ENCODE measurements around the gene TOM1L2.
"Not testable (repeated sequence)": the region's sequence is repeated elsewhere in the genome, so short reads cannot be mapped to it uniquely, and the experiment has no call there.

Gene TOM1L2

GRCh38 chr17:17808200-17808599 is 164.0 kb downstream of the TOM1L2 start:
- H3K4me3 ChIP-seq (ENCODE audit: low read depth in 1 of 2, low read length in 2 of 2); H3K9me3 ChIP-seq (ENCODE audit: low read length); H3K9ac ChIP-seq (ENCODE audit: low read length); H3K27ac ChIP-seq (ENCODE audit: low read depth, low read length); H3K27me3 ChIP-seq (ENCODE audit: control insufficient read depth in 1 of 2, insufficient read depth in 2 of 2, low read length in 2 of 2): not testable (repeated sequence)
- H3K4me1 ChIP-seq (ENCODE audit: insufficient read depth, low read length) = peaks cover 15% of the 10 kb centered on the region
- H3K36me3 ChIP-seq (ENCODE audit: insufficient read depth, low read length) = peaks cover 20% of the 10 kb centered on the region

- Histone ChIP-seq H3K4me1 (ENCODE audit: insufficient read depth, low read length) (peaks cover 10% of the 10 kb centered on the region), H3K4me3 (ENCODE audit: low read depth in 1 of 2, low read length in 2 of 2) (no peak overlapping the region), H3K9me3 (ENCODE audit: low read length) (no peaks in the 10 kb centered on the region), H3K27me3 (ENCODE audit: control insufficient read depth in 1 of 2, insufficient read depth in 2 of 2, low read length in 2 of 2) (no peaks in the 10 kb centered on the region), H3K36me3 (ENCODE audit: insufficient read depth, low read length) (peaks cover 17% of the 10 kb centered on the region), H3K27ac (ENCODE audit: low read depth, low read length) (no peak overlapping the region), H3K9ac (ENCODE audit: low read length) (no peak overlapping the region)
These were observed 164.8 kb downstream of the TOM1L2 start for GRCh38 chr17:17807440-17807839.

- Histone ChIP-seq H3K27me3 (ENCODE audit: control insufficient read depth in 1 of 2, insufficient read depth in 2 of 2, low read length in 2 of 2) (no peaks in the 10 kb centered on the region), H3K9ac (ENCODE audit: low read length) (no peak overlapping the region), H3K4me3 (ENCODE audit: low read depth in 1 of 2, low read length in 2 of 2) (no peak overlapping the region), H3K9me3 (ENCODE audit: low read length) (no peaks in the 10 kb centered on the region), H3K36me3 (ENCODE audit: insufficient read depth, low read length) (peaks cover 17% of the 10 kb centered on the region), H3K27ac (ENCODE audit: low read depth, low read length) (no peak overlapping the region), H3K4me1 (ENCODE audit: insufficient read depth, low read length) (peaks cover 3% of the 10 kb centered on the region)
These were observed 165.5 kb downstream of the TOM1L2 start for GRCh38 chr17:17806611-17807274.

GRCh38 chr17:17806035-17806434 is 166.2 kb downstream of the TOM1L2 start:
- H3K9me3 ChIP-seq (ENCODE audit: low read length) = no peaks in the 10 kb centered on the region
- H3K9ac ChIP-seq (ENCODE audit: low read length) = no peak overlapping the region
- no peaks in the 10 kb centered on the region for H3K27me3 ChIP-seq (ENCODE audit: control insufficient read depth in 1 of 2, insufficient read depth in 2 of 2, low read length in 2 of 2)
- no peaks in the 10 kb centered on the region for H3K4me1 ChIP-seq (ENCODE audit: insufficient read depth, low read length)
- no peak overlapping the region for H3K27ac ChIP-seq (ENCODE audit: low read depth, low read length)
- no peak overlapping the region for H3K4me3 ChIP-seq (ENCODE audit: low read depth in 1 of 2, low read length in 2 of 2)
- peaks cover 19% of the 10 kb centered on the region for H3K36me3 ChIP-seq (ENCODE audit: insufficient read depth, low read length)

GRCh38 chr17:17805575-17805974 is 166.6 kb downstream of the TOM1L2 start:
- no peaks in the 10 kb centered on the region for H3K9me3 ChIP-seq (ENCODE audit: low read length)
- H3K27me3 ChIP-seq (ENCODE audit: control insufficient read depth in 1 of 2, insufficient read depth in 2 of 2, low read length in 2 of 2) = no peaks in the 10 kb centered on the region
- no peaks in the 10 kb centered on the region for H3K4me1 ChIP-seq (ENCODE audit: insufficient read depth, low read length)
- no peak overlapping the region for H3K27ac ChIP-seq (ENCODE audit: low read depth, low read length)
- no peak overlapping the region for H3K4me3 ChIP-seq (ENCODE audit: low read depth in 1 of 2, low read length in 2 of 2)
- peaks cover 20% of the 10 kb centered on the region for H3K36me3 ChIP-seq (ENCODE audit: insufficient read depth, low read length)
- no peak overlapping the region for H3K9ac ChIP-seq (ENCODE audit: low read length)

GRCh38 chr17:17804007-17804406 is 168.2 kb downstream of the TOM1L2 start:
- H3K36me3 ChIP-seq (ENCODE audit: insufficient read depth, low read length) = peaks cover 24% of the 10 kb centered on the region
- H3K27me3 ChIP-seq (ENCODE audit: control insufficient read depth in 1 of 2, insufficient read depth in 2 of 2, low read length in 2 of 2) = no peaks in the 10 kb centered on the region
- no peak overlapping the region for H3K4me3 ChIP-seq (ENCODE audit: low read depth in 1 of 2, low read length in 2 of 2)
- no peaks in the 10 kb centered on the region for H3K9me3 ChIP-seq (ENCODE audit: low read length)
- H3K4me1 ChIP-seq (ENCODE audit: insufficient read depth, low read length) = no peaks in the 10 kb centered on the region
- no peak overlapping the region for H3K9ac ChIP-seq (ENCODE audit: low read length)
- no peak overlapping the region for H3K27ac ChIP-seq (ENCODE audit: low read depth, low read length)

- H3K27me3 ChIP-seq (ENCODE audit: control insufficient read depth in 1 of 2, insufficient read depth in 2 of 2, low read length in 2 of 2) = no peaks in the 10 kb centered on the region
- H3K4me3 ChIP-seq (ENCODE audit: low read depth in 1 of 2, low read length in 2 of 2) = no peak overlapping the region
- no peaks in the 10 kb centered on the region for H3K4me1 ChIP-seq (ENCODE audit: insufficient read depth, low read length)
- H3K36me3 ChIP-seq (ENCODE audit: insufficient read depth, low read length) = peaks cover 41% of the 10 kb centered on the region
- no peak overlapping the region for H3K9ac ChIP-seq (ENCODE audit: low read length)
- H3K9me3 ChIP-seq (ENCODE audit: low read length) = no peaks in the 10 kb centered on the region
- no peak overlapping the region for H3K27ac ChIP-seq (ENCODE audit: low read depth, low read length)
These were observed 170.3 kb downstream of the TOM1L2 start for GRCh38 chr17:17801800-17802481.

GRCh38 chr17:17800504-17801021 is 171.6 kb downstream of the TOM1L2 start:
- H3K9ac ChIP-seq (ENCODE audit: low read length) = no peak overlapping the region
- H3K9me3 ChIP-seq (ENCODE audit: low read length) = no peaks in the 10 kb centered on the region
- H3K27me3 ChIP-seq (ENCODE audit: control insufficient read depth in 1 of 2, insufficient read depth in 2 of 2, low read length in 2 of 2) = no peaks in the 10 kb centered on the region
- no peak overlapping the region for H3K4me3 ChIP-seq (ENCODE audit: low read depth in 1 of 2, low read length in 2 of 2)
- peaks cover 44% of the 10 kb centered on the region for H3K36me3 ChIP-seq (ENCODE audit: insufficient read depth, low read length)
- no peak overlapping the region for H3K27ac ChIP-seq (ENCODE audit: low read depth, low read length)
- no peaks in the 10 kb centered on the region for H3K4me1 ChIP-seq (ENCODE audit: insufficient read depth, low read length)

GRCh38 chr17:17798573-17799255 is 173.5 kb downstream of the TOM1L2 start:
- no peak overlapping the region for H3K9ac ChIP-seq (ENCODE audit: low read length)
- peaks cover 6% of the 10 kb centered on the region for H3K4me1 ChIP-seq (ENCODE audit: insufficient read depth, low read length)
- H3K36me3 ChIP-seq (ENCODE audit: insufficient read depth, low read length) = peaks cover 49% of the 10 kb centered on the region
- H3K27me3 ChIP-seq (ENCODE audit: control insufficient read depth in 1 of 2, insufficient read depth in 2 of 2, low read length in 2 of 2) = no peaks in the 10 kb centered on the region
- H3K27ac ChIP-seq (ENCODE audit: low read depth, low read length) = no peak overlapping the region
- H3K9me3 ChIP-seq (ENCODE audit: low read length) = no peaks in the 10 kb centered on the region
- H3K4me3 ChIP-seq (ENCODE audit: low read depth in 1 of 2, low read length in 2 of 2) = no peak overlapping the region

GRCh38 chr17:17798010-17798556 is 174.1 kb downstream of the TOM1L2 start:
- Histone ChIP-seq H3K9ac (ENCODE audit: low read length) (no peak overlapping the region), H3K36me3 (ENCODE audit: insufficient read depth, low read length) (peaks cover 48% of the 10 kb centered on the region), H3K4me3 (ENCODE audit: low read depth in 1 of 2, low read length in 2 of 2) (no peak overlapping the region), H3K27me3 (ENCODE audit: control insufficient read depth in 1 of 2, insufficient read depth in 2 of 2, low read length in 2 of 2) (no peaks in the 10 kb centered on the region), H3K27ac (ENCODE audit: low read depth, low read length) (no peak overlapping the region), H3K9me3 (ENCODE audit: low read length) (no peaks in the 10 kb centered on the region), H3K4me1 (ENCODE audit: insufficient read depth, low read length) (peaks cover 12% of the 10 kb centered on the region)

GRCh38 chr17:17797119-17797809 is 174.9 kb downstream of the TOM1L2 start:
- Histone ChIP-seq H3K9me3 (ENCODE audit: low read length) (no peaks in the 10 kb centered on the region), H3K27me3 (ENCODE audit: control insufficient read depth in 1 of 2, insufficient read depth in 2 of 2, low read length in 2 of 2) (no peaks in the 10 kb centered on the region), H3K36me3 (ENCODE audit: insufficient read depth, low read length) (peaks cover 48% of the 10 kb centered on the region), H3K27ac (ENCODE audit: low read depth, low read length) (no peak overlapping the region), H3K4me3 (ENCODE audit: low read depth in 1 of 2, low read length in 2 of 2) (no peak overlapping the region), H3K4me1 (ENCODE audit: insufficient read depth, low read length) (peaks cover 18% of the 10 kb centered on the region), H3K9ac (ENCODE audit: low read length) (no peak overlapping the region)

Measured in muscle layer of colon (tissue), 2 donors.